IMR-90 (cell line): ENCODE data around the gene NT5C1B. TPM values are rescaled to one million over a fixed set of nuclear protein-coding genes. Genes with fewer than 3 reads are reported as not detected.
A peak's percentile ranks its signal among the peaks of the same experiment; 100 is the strongest.

Experiments
- ATAC-seq: fragments of 200-7000 bp; cut with Tn5 transposase; 2 replicates; pipeline ENCODE4 v1.9.1; 2020; ENCODE audit warnings: low read depth, mild to moderate bottlenecking, moderate library complexity
- BruUV-seq: library from RNA; stranded (reverse); fragments of 400-500 nt; replicated peaks from 2 replicates; lab custom pipeline; 2021; lab: Mats Ljungman, UMichigan
- CTCF ChIA-PET: fragments of 300-600 bp; formaldehyde crosslinking; extraction: SDS; loops from one replicate; lab custom pipeline; 2021; ENCODE audit warnings: antibody characterized with exemption; lab: Yijun Ruan, JAX
- POLR2A ChIA-PET: fragments of 300-600 bp; sonication (Branson Sonifier 250); formaldehyde crosslinking; loops from one replicate; lab custom pipeline; 2022; ENCODE audit warnings: antibody characterized with exemption; ENCODE audit not compliant: unreplicated experiment; lab: Charles Lee
- DNase-seq: peaks from one replicate; pipeline ENCODE4 v3.0.0; 2013
- H2AFZ ChIP-seq: replicated peaks from 2 replicates; pipeline ENCODE3; 2013; ENCODE audit warnings: low read length, mild to moderate bottlenecking; ENCODE audit not compliant: poor library complexity
- H2AK5ac ChIP-seq: 2 replicates; pipeline ENCODE4 v1.6.1; 2013; ENCODE audit warnings: low read depth, low read length, inconsistent platforms
- H2AK9ac ChIP-seq: replicated peaks from 2 replicates; pipeline ENCODE3; 2013; ENCODE audit warnings: mild to moderate bottlenecking, low read depth, low read length, moderate library complexity; ENCODE audit not compliant: poor library complexity
- H2BK120ac ChIP-seq: 2 replicates; pipeline ENCODE4 v1.6.1; 2013; ENCODE audit warnings: low read depth, low read length, inconsistent platforms
- H2BK15ac ChIP-seq: 3 replicates; pipeline ENCODE4 v1.6.1; 2013; ENCODE audit warnings: low read depth, low read length, inconsistent platforms
- H2BK20ac ChIP-seq: 2 replicates; pipeline ENCODE4 v1.6.1; 2013; ENCODE audit warnings: low read depth, mild to moderate bottlenecking, inconsistent platforms, low read length, moderate library complexity
- H2BK5ac ChIP-seq: 2 replicates; pipeline ENCODE4 v1.6.1; 2013; ENCODE audit warnings: mild to moderate bottlenecking, low read depth, low read length, inconsistent platforms; ENCODE audit not compliant: poor library complexity, severe bottlenecking
- H3K14ac ChIP-seq: replicated peaks from 2 replicates; pipeline ENCODE4 v1.6.1; 2013; ENCODE audit warnings: low read depth, low read length, inconsistent platforms
- H3K18ac ChIP-seq: 2 replicates; pipeline ENCODE4 v1.6.1; 2013; ENCODE audit warnings: low read depth, low read length, control low read depth
- H3K23ac ChIP-seq: 2 replicates; pipeline ENCODE4 v1.6.1; 2013; ENCODE audit warnings: low read depth, low read length, inconsistent platforms
- H3K27ac ChIP-seq: 2 replicates; pipeline ENCODE4 v1.5.1; 2013; ENCODE audit warnings: mild to moderate bottlenecking, control low read depth, low read length; ENCODE audit not compliant: insufficient read depth
- H3K27me3 ChIP-seq: 2 replicates; pipeline ENCODE4 v1.6.1; 2013; ENCODE audit warnings: low read length; ENCODE audit not compliant: control insufficient read depth, insufficient read depth
- H3K36me3 ChIP-seq: 2 replicates; pipeline ENCODE4 v1.6.1; 2013; ENCODE audit warnings: low read length, mixed read lengths; ENCODE audit not compliant: control insufficient read depth, insufficient read depth
- H3K4ac ChIP-seq: 2 replicates; pipeline ENCODE4 v1.6.1; 2013; ENCODE audit warnings: low read depth, low read length, inconsistent platforms
- H3K4me1 ChIP-seq: 2 replicates; pipeline ENCODE4 v1.6.1; 2013; ENCODE audit warnings: low read length, mixed read lengths; ENCODE audit not compliant: control insufficient read depth, insufficient read depth
- H3K4me2 ChIP-seq: 2 replicates; pipeline ENCODE4 v1.6.1; 2013; ENCODE audit warnings: low read depth, mild to moderate bottlenecking, control low read depth, low read length, moderate library complexity
- H3K4me3 ChIP-seq: 2 replicates; pipeline ENCODE4 v1.5.1; 2013; ENCODE audit warnings: low read depth, mild to moderate bottlenecking, control low read depth, low read length, moderate library complexity; ENCODE audit not compliant: insufficient read depth
- H3K56ac ChIP-seq: 2 replicates; pipeline ENCODE4 v1.6.1; 2013; ENCODE audit warnings: low read length, inconsistent platforms; ENCODE audit not compliant: insufficient read depth; ENCODE audit errors: extremely low read depth
- H3K79me1 ChIP-seq, 2 experiments: 2 replicates each; pipeline ENCODE4 v1.6.1; 2013; ENCODE audit warnings: low read length in 2 of 2, inconsistent platforms in 1 of 2, low read depth in 1 of 2
- H3K9ac ChIP-seq: 2 replicates; pipeline ENCODE4 v1.6.1; 2013; ENCODE audit warnings: low read depth, low read length, control low read depth
- H3K9me1 ChIP-seq: 2 replicates; pipeline ENCODE4 v1.6.1; 2013; ENCODE audit warnings: low read length, inconsistent platforms; ENCODE audit not compliant: insufficient read depth
- H3K9me3 ChIP-seq: 2 replicates; pipeline ENCODE4 v1.6.1; 2013; ENCODE audit warnings: low read length; ENCODE audit not compliant: control insufficient read depth, insufficient read depth
- H4K20me1 ChIP-seq: 2 replicates; pipeline ENCODE4 v1.6.1; 2013; ENCODE audit warnings: low read length, inconsistent platforms; ENCODE audit not compliant: insufficient read depth
- H4K5ac ChIP-seq: 2 replicates; pipeline ENCODE4 v1.6.1; 2013; ENCODE audit warnings: mild to moderate bottlenecking, low read depth, low read length, control low read depth
- H4K8ac ChIP-seq, 2 experiments: 2 replicates each; pipeline ENCODE4 v1.6.1; 2013; ENCODE audit warnings: low read depth in 2 of 2, low read length in 2 of 2, control low read depth in 1 of 2, inconsistent platforms in 1 of 2
- H4K91ac ChIP-seq: 2 replicates; pipeline ENCODE4 v1.6.1; 2013; ENCODE audit warnings: low read depth, low read length, inconsistent platforms; ENCODE audit not compliant: insufficient read depth
- BHLHE40 ChIP-seq: fragments of 150-350 bp; IDR thresholded peaks from 2 replicates; pipeline ENCODE4 v1.6.1; 2016; ENCODE audit warnings: mild to moderate bottlenecking, low read depth, low read length
- CEBPB ChIP-seq: IDR thresholded peaks from 2 replicates; pipeline ENCODE4 v1.6.1; 2012; ENCODE audit warnings: low read depth, low read length, improper control_type of control experiment
- MXI1 ChIP-seq: IDR thresholded peaks from 2 replicates; pipeline ENCODE4 v1.6.1; 2012; ENCODE audit warnings: low read depth, mild to moderate bottlenecking, low read length, moderate library complexity, borderline replicate concordance
- dilution Hi-C: fragments of 300-500 bp; cut with HindIII; formaldehyde crosslinking; loops from one replicate; pipeline ENCODE4 v1.14.3; 2018; ENCODE audit warnings: low sequenced_read_pairs; ENCODE audit not compliant: unreplicated experiment
- in situ Hi-C: fragments of 300-500 bp; cut with MboI; formaldehyde crosslinking; loops from 3 replicates; pipeline ENCODE4 v1.14.3; 2019; ENCODE audit warnings: low sequenced_read_pairs, inconsistent platforms, mixed read lengths
- intact Hi-C: fragments of 100-400 bp; cut with micrococcal nuclease; formaldehyde crosslinking; loops from 2 replicates; pipeline ENCODE4 v1.10.0; 2022
- polyA plus RNA-seq, 3 experiments: library from polyadenylated mRNA; depleted of rRNA; stranded (reverse); fragments of >200 nt; gene quantifications; 2 replicates each; pipeline ENCODE4 v1.2.3, GENCODE V29; 2012; ENCODE audit warnings: low replicate concordance in 1 of 3
- total RNA-seq: library from RNA; depleted of rRNA; stranded (reverse); fragments of >200 nt; gene quantifications from 2 replicates; pipeline ENCODE4 v1.2.3, GENCODE V29; 2012
- TF ChIP-seq, protein P1 (sequence below): conservative IDR thresholded peaks from 2 replicates; pipeline ENCODE4 v1.5.1; 2012; ENCODE audit warnings: mild to moderate bottlenecking, low read depth, low read length, improper control_type of control experiment
- TF ChIP-seq, protein P2 (sequence below): fragments of 150-350 bp; IDR thresholded peaks from 2 replicates; pipeline ENCODE4 v1.6.1; 2016; ENCODE audit warnings: low read depth, mild to moderate bottlenecking, low read length, moderate library complexity, borderline replicate concordance

NT5C1B gene
- total and polyA plus RNA-seq, 2 of the 4 experiments (the other 2 are of a cell fraction), result not detected

DNA sequence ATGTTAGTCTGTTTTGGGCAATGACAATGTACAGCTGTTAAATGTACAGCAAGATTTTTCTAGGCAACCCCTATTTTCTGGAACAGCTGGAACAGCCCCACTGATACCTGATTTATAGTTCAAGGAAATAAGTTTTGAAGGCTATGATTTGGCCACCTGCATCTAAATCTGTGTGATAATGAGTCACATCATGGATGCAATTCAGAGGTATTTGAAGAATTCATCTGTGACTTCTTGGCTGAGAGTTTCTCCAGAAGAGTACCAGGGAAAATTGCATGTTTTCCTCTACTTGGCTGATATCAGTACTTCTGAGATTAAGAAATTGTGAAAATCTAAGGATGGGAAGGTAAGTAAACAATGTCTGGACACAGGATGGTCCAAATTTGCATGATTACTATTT, 40.7 kb upstream of the NT5C1B start:
- Histone ChIP-seq H3K18ac (no peak overlapping the region), H3K9me3 (0 out of 2 replicates have a peak, but pooled peaks cover 2% of the 10 kb centered on the region), H3K23ac (no peak overlapping the region), H3K14ac (no peak overlapping the region), H3K27ac (no peak overlapping the region), H2BK20ac (no peak overlapping the region), H3K79me1 (no peaks in the 10 kb centered on the region), H3K4ac (no peak overlapping the region), H3K4me3 (no peak overlapping the region), H3K4me2 (no peak overlapping the region), H3K36me3 (no peaks in the 10 kb centered on the region), H4K20me1 (no peaks in the 10 kb centered on the region), H2BK120ac (no peak overlapping the region), H2BK5ac (peak overlapping the region; percentile 70), H3K4me1 (peaks cover 3% of the 10 kb centered on the region; the same call in 1 of the 2 replicates), H3K9me1 (0 out of 2 replicates have a peak, but pooled peaks cover 3% of the 10 kb centered on the region), H2AK9ac (no peak overlapping the region), H3K56ac (no peak overlapping the region), H3K9ac (no peak overlapping the region), H4K8ac (no peak overlapping the region), H2AK5ac (no peak overlapping the region), H2BK15ac (no peak overlapping the region), H3K27me3 (no peaks in the 10 kb centered on the region), H2AFZ (no peak overlapping the region), H4K5ac (no peak overlapping the region), H4K91ac (no peak overlapping the region)
- ATAC-seq (peak; percentile 42), DNase-seq (peak; percentile 71)
- BruUV-seq, result no TSS peak
- in situ Hi-C loops, result no loop called here
- TF ChIP-seq, protein P1, sequence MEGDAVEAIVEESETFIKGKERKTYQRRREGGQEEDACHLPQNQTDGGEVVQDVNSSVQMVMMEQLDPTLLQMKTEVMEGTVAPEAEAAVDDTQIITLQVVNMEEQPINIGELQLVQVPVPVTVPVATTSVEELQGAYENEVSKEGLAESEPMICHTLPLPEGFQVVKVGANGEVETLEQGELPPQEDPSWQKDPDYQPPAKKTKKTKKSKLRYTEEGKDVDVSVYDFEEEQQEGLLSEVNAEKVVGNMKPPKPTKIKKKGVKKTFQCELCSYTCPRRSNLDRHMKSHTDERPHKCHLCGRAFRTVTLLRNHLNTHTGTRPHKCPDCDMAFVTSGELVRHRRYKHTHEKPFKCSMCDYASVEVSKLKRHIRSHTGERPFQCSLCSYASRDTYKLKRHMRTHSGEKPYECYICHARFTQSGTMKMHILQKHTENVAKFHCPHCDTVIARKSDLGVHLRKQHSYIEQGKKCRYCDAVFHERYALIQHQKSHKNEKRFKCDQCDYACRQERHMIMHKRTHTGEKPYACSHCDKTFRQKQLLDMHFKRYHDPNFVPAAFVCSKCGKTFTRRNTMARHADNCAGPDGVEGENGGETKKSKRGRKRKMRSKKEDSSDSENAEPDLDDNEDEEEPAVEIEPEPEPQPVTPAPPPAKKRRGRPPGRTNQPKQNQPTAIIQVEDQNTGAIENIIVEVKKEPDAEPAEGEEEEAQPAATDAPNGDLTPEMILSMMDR, result no peak
- TF ChIP-seq MXI1 (no peak), CEBPB (0 out of 2 replicates have a peak, but pooled peaks have one; percentile 23), BHLHE40 (no peak)
- TF ChIP-seq, protein P2, sequence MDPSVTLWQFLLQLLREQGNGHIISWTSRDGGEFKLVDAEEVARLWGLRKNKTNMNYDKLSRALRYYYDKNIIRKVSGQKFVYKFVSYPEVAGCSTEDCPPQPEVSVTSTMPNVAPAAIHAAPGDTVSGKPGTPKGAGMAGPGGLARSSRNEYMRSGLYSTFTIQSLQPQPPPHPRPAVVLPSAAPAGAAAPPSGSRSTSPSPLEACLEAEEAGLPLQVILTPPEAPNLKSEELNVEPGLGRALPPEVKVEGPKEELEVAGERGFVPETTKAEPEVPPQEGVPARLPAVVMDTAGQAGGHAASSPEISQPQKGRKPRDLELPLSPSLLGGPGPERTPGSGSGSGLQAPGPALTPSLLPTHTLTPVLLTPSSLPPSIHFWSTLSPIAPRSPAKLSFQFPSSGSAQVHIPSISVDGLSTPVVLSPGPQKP, result no peak
- ChIA-PET POLR2A (no interaction called here), CTCF (no interaction called here)
- dilution Hi-C loops, result no loop called here
- intact Hi-C loops, result no loop called here
